HFFc6 (cell line): ENCODE data around the gene FXYD7. TPM values are rescaled to one million over a fixed set of nuclear protein-coding genes. Genes with fewer than 3 reads are reported as not detected.
"Not testable (repeated sequence)": the region's sequence is repeated elsewhere in the genome, so short reads cannot be mapped to it uniquely, and the experiment has no call there.

ENCODE experiments used
- DNase-seq: peaks from one replicate; pipeline ENCODE4 v3.0.0-alpha.2; 2018
- H3K27ac Mint-ChIP-seq: 2 replicates; pipeline ENCODE4 v1.8.0; 2020; ENCODE audit warnings: mild to moderate bottlenecking, mixed read lengths
- H3K27me3 Mint-ChIP-seq: 2 replicates; pipeline ENCODE4 v1.8.0; 2021; ENCODE audit warnings: mild to moderate bottlenecking, moderate library complexity, mixed read lengths; ENCODE audit not compliant: insufficient read depth
- H3K36me3 Mint-ChIP-seq: 2 replicates; pipeline ENCODE4 v1.8.0; 2021; ENCODE audit warnings: low read depth, mixed read lengths
- H3K4me1 Mint-ChIP-seq: 2 replicates; pipeline ENCODE4 v1.8.0; 2020; ENCODE audit warnings: low read depth, mixed read lengths
- H3K4me3 Mint-ChIP-seq: 2 replicates; pipeline ENCODE4 v1.8.0; 2020; ENCODE audit warnings: mild to moderate bottlenecking, moderate library complexity, mixed read lengths
- H3K9me3 Mint-ChIP-seq: 2 replicates; pipeline ENCODE4 v1.8.0; 2020; ENCODE audit warnings: mild to moderate bottlenecking, mixed read lengths
- CTCF ChIP-seq: fragments of 200-600 bp; sonication (generic); IDR thresholded peaks from 2 replicates; pipeline ENCODE4 v1.5.0; 2021; ENCODE audit warnings: antibody characterized with exemption, mild to moderate bottlenecking
- total RNA-seq, 6 experiments: library from RNA; stranded (reverse); fragmentation: NEBNext Ultra II Directional; extraction: Animal tissue kit (Norgen Biotek cat#: 25700); gene quantifications; 2 replicates in 1 of 6; 3 replicates in 5 of 6; pipeline ENCODE4 v1.2.3, GENCODE V29; 2021

Gene FXYD7
- total RNA-seq, 6 experiments from 2014 or later = 0.32 to 0.87 (median 0.68) TPM; not detected in 3

- H3K4me3 Mint-ChIP-seq = no peak overlapping the region
- H3K36me3 Mint-ChIP-seq = no peaks in the 10 kb centered on the region
- H3K27me3 Mint-ChIP-seq = peaks cover 2% of the 10 kb centered on the region; the same call in 1 of the 2 replicates
- H3K9me3 Mint-ChIP-seq = no peaks in the 10 kb centered on the region
- H3K4me1 Mint-ChIP-seq = peaks cover 19% of the 10 kb centered on the region
- H3K27ac Mint-ChIP-seq = no peak overlapping the region
- no peak for TF ChIP-seq CTCF
- no peak for DNase-seq
Observed at GRCh38 chr19:35146746-35147459, 3.8 kb downstream of the FXYD7 start.

GRCh38 chr19:35149463-35149862 is 6.4 kb downstream of the FXYD7 start:
- H3K9me3 Mint-ChIP-seq = no peaks in the 10 kb centered on the region
- H3K27ac Mint-ChIP-seq = no peak overlapping the region
- H3K36me3 Mint-ChIP-seq = no peaks in the 10 kb centered on the region
- TF ChIP-seq CTCF = no peak
- H3K4me3 Mint-ChIP-seq = no peak overlapping the region
- H3K27me3 Mint-ChIP-seq = no peaks in the 10 kb centered on the region; the same call in 1 of the 2 replicates
- peaks cover 36% of the 10 kb centered on the region for H3K4me1 Mint-ChIP-seq
- DNase-seq = no peak

GRCh38 chr19:35150445-35150844 is 7.4 kb downstream of the FXYD7 start:
- H3K27ac Mint-ChIP-seq = no peak overlapping the region
- no peak overlapping the region for H3K4me3 Mint-ChIP-seq
- H3K27me3 Mint-ChIP-seq = no peaks in the 10 kb centered on the region; the same call in 1 of the 2 replicates
- DNase-seq = no peak
- H3K9me3 Mint-ChIP-seq = no peaks in the 10 kb centered on the region
- peaks cover 27% of the 10 kb centered on the region for H3K4me1 Mint-ChIP-seq
- no peaks in the 10 kb centered on the region for H3K36me3 Mint-ChIP-seq
- TF ChIP-seq CTCF = no peak

- Mint-ChIP-seq H3K36me3 (peaks cover 9% of the 10 kb centered on the region), H3K4me1 (peaks cover 35% of the 10 kb centered on the region), H3K27ac (no peak overlapping the region), H3K9me3 (no peaks in the 10 kb centered on the region), H3K4me3 (no peak overlapping the region), H3K27me3 (no peaks in the 10 kb centered on the region)
- no peak for DNase-seq
- 0 out of 2 replicates have a peak, but pooled peaks have one; percentile 14 for TF ChIP-seq CTCF
Observed at GRCh38 chr19:35151273-35152065, 8.4 kb downstream of the FXYD7 start.

GRCh38 chr19:35153129-35153522 is 10.1 kb downstream of the FXYD7 start:
- H3K27me3 Mint-ChIP-seq, H3K9me3 Mint-ChIP-seq, DNase-seq: not testable (repeated sequence)
- H3K36me3 Mint-ChIP-seq = peaks cover 18% of the 10 kb centered on the region
- peak overlapping the region; percentile 29; the same call in 1 of the 2 replicates for H3K27ac Mint-ChIP-seq
- peaks cover 39% of the 10 kb centered on the region for H3K4me1 Mint-ChIP-seq
- peak overlapping the region; percentile 50; the same call in 1 of the 2 replicates for H3K4me3 Mint-ChIP-seq
